ENCODE results near the gene CHRNA3. TPM values are rescaled to one million over a fixed set of nuclear protein-coding genes. Genes with fewer than 3 reads are reported as not detected.

Gene CHRNA3
- total RNA-seq, 2 donors from 2014 or later, result 1.7 TPM; not detected in 1

- TF ChIP-seq, protein P1, sequence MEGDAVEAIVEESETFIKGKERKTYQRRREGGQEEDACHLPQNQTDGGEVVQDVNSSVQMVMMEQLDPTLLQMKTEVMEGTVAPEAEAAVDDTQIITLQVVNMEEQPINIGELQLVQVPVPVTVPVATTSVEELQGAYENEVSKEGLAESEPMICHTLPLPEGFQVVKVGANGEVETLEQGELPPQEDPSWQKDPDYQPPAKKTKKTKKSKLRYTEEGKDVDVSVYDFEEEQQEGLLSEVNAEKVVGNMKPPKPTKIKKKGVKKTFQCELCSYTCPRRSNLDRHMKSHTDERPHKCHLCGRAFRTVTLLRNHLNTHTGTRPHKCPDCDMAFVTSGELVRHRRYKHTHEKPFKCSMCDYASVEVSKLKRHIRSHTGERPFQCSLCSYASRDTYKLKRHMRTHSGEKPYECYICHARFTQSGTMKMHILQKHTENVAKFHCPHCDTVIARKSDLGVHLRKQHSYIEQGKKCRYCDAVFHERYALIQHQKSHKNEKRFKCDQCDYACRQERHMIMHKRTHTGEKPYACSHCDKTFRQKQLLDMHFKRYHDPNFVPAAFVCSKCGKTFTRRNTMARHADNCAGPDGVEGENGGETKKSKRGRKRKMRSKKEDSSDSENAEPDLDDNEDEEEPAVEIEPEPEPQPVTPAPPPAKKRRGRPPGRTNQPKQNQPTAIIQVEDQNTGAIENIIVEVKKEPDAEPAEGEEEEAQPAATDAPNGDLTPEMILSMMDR (IDR thresholded peaks at IDR 0.05), result no peak
These were observed 23.2 kb downstream of the CHRNA3 start for GRCh38 chr15:78597583-78597982.

DNA sequence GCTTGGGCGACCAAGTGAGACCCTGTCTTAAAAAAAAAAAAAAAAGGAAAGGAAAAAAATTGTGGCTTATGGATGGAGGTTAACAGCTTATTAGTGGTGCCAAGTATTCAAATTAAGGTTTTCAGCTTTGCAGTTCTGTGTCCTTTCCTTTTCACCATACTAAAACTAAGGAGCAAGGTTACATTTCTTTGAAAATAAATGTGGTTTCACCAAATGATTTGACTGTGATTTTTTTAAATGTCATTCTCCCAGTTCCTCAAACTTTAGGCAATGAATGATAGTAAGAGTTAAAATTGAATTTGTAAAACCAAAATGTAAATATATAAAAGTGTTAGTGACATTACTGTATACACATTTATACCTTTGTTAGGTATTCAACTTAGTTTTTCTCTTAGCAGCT is 45.9 kb downstream of the CHRNA3 start:
- no peak overlapping the region for H3K27ac ChIP-seq
- no peaks in the 10 kb centered on the region for H3K4me1 ChIP-seq
- H3K36me3 ChIP-seq, result no peaks in the 10 kb centered on the region
- TF ChIP-seq, protein P1 (IDR thresholded peaks at IDR 0.05), result no peak
- H3K9me3 ChIP-seq, result no peaks in the 10 kb centered on the region
- no peaks in the 10 kb centered on the region for H3K27me3 ChIP-seq
- DNase-seq (ENCODE audit: low spot score), result no peak
- H3K4me3 ChIP-seq, result no peak overlapping the region

More at GRCh38 chr15:78597583-78597982, 23.2 kb downstream of the CHRNA3 start:
- Histone ChIP-seq H3K27me3 (no peaks in the 10 kb centered on the region), H3K9me3 (no peaks in the 10 kb centered on the region), H3K27ac (no peak overlapping the region), H3K36me3 (no peaks in the 10 kb centered on the region), H3K4me1 (no peaks in the 10 kb centered on the region), H3K4me3 (no peak overlapping the region)
- no peak for DNase-seq (ENCODE audit: low spot score)

DNA sequence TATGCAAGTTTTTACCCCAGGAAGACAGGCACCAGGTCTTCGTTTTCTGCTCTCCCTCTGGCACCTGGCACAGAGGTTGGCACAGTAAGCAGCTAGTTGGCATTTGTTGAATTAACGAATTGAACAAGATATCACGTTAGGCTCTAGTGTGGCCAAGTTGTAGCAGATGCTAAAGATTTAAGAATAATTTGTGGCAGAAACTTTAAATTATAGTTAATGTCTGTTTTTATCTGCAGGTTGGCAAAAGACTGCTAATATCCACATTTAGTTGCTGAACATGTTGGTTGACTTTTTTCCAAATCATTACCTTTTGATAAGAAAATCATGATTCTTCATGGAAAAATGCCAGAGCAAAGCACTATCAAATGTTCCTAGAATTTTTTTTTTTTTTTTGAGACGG is 47.4 kb downstream of the CHRNA3 start:
- no peak for DNase-seq (ENCODE audit: low spot score)
- Histone ChIP-seq H3K4me3 (no peak overlapping the region), H3K9me3 (no peaks in the 10 kb centered on the region), H3K27ac (no peak overlapping the region), H3K27me3 (no peaks in the 10 kb centered on the region), H3K36me3 (no peaks in the 10 kb centered on the region), H3K4me1 (no peaks in the 10 kb centered on the region)
- TF ChIP-seq, protein P1 (IDR thresholded peaks at IDR 0.05), result no peak

DNA sequence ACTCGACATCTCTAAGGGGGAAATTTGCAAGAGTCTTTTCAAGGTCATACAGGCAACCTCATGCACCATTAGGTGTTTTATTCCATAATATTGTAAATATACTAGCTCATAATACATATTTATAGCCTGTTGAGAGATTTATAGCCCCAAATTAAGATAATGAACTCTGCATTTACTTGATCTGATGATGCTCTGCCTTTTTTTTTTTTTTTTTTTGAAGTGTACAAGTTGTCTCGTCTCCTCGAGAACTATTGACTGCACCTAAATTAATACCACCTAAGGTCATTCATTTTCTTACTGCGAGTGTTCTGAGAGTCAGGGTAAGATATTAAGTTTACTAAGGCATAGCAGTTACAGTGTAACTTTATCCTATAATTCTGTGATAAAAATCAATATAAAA is 49.4 kb downstream of the CHRNA3 start:
- Histone ChIP-seq H3K4me1 (peaks cover 0 to under 1% of the 10 kb centered on the region in 2 donors), H3K27me3 (no peaks in the 10 kb centered on the region), H3K9me3 (no peaks in the 10 kb centered on the region), H3K4me3 (no peak overlapping the region), H3K27ac (no peak overlapping the region), H3K36me3 (no peaks in the 10 kb centered on the region)
- TF ChIP-seq, protein P1 (IDR thresholded peaks at IDR 0.05), result no peak
- no peak for DNase-seq (ENCODE audit: low spot score)

DNA sequence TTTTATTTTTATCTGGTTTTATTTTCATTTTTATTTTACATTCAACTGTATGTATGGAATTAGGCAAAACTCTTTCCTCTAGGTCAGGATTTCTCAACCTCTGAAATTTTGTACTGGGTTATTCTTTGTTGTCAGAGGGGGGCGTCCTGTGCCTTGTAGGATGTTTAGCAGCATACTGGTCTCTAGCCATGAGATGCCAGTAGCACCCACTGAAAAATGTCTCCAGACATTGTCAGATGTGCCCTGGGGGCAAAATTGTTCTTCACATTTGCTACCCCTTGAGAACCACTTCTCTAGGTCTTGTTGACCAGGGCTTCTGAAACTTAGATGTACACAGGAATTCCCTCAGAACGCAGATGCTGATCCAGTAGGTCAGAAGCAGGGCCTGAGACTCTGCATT is 50.1 kb downstream of the CHRNA3 start:
- Histone ChIP-seq H3K27me3 (no peaks in the 10 kb centered on the region), H3K36me3 (no peaks in the 10 kb centered on the region), H3K27ac (no peak overlapping the region), H3K4me1 (peaks cover 0 to 7% of the 10 kb centered on the region in 2 donors), H3K9me3 (no peaks in the 10 kb centered on the region), H3K4me3 (no peak overlapping the region)
- no peak for DNase-seq (ENCODE audit: low spot score)
- TF ChIP-seq, protein P1 (IDR thresholded peaks at IDR 0.05), result no peak

GRCh38 chr15:78567531-78567930 is 53.3 kb downstream of the CHRNA3 start:
- no peak for DNase-seq (ENCODE audit: low spot score)
- TF ChIP-seq, protein P1 (IDR thresholded peaks at IDR 0.05), result no peak
- Histone ChIP-seq H3K27me3 (no peaks in the 10 kb centered on the region), H3K4me3 (no peak overlapping the region), H3K27ac (no peak overlapping the region), H3K36me3 (no peaks in the 10 kb centered on the region), H3K4me1 (peaks cover 0 to 17% of the 10 kb centered on the region in 2 donors), H3K9me3 (no peaks in the 10 kb centered on the region)
